Uterus (tissue), 4 donors: ENCODE data around the gene IGSF23. TPM values are rescaled to one million over a fixed set of nuclear protein-coding genes. Genes with fewer than 3 reads are reported as not detected.
"Not testable (repeated sequence)": the region's sequence is repeated elsewhere in the genome, so short reads cannot be mapped to it uniquely, and the experiment has no call there.

ENCODE experiments used
- DNase-seq, 2 donors: peaks; one replicate each; pipeline ENCODE4 v3.0.0-alpha.2; 2019 to 2020
- H3K27ac ChIP-seq, 2 donors: fragments of 200-600 bp; sonication (generic); 1 replicate in 1 of 2; 2 replicates in 1 of 2; pipeline ENCODE4 v1.5.1; 2016 to 2018
- H3K27me3 ChIP-seq, 2 donors: fragments of 200-600 bp; sonication (generic); one replicate each; pipeline ENCODE4 v1.5.1; 2018 to 2019; ENCODE audit warnings: control low read depth in 1 of 2
- H3K36me3 ChIP-seq, 2 donors: fragments of 200-600 bp; sonication (generic); one replicate each; pipeline ENCODE4 v1.5.1; 2019; ENCODE audit warnings: control low read depth in 1 of 2
- H3K4me1 ChIP-seq, 2 donors: fragments of 200-600 bp; sonication (generic); one replicate each; pipeline ENCODE4 v1.5.1; 2018 to 2019; ENCODE audit warnings: control low read depth in 1 of 2
- H3K4me3 ChIP-seq, 2 donors: fragments of 200-600 bp; sonication (generic); 1 replicate in 1 of 2; 2 replicates in 1 of 2; pipeline ENCODE4 v1.5.1; 2018 to 2019; ENCODE audit warnings: mild to moderate bottlenecking in 1 of 2
- H3K9me3 ChIP-seq, 2 donors: fragments of 200-600 bp; sonication (generic); one replicate each; pipeline ENCODE4 v1.5.1; 2019; ENCODE audit warnings: control low read depth in 1 of 2
- CTCF ChIP-seq, 4 experiments: fragments of 200-600 bp in 2 of 4; fragments of 450-650 bp in 2 of 4; sonication (generic) in 2 of 4; IDR thresholded peaks; one replicate each; pipeline ENCODE4 v1.5.1; 2016 to 2019; ENCODE audit warnings: antibody characterized with exemption in 4 of 4, mild to moderate bottlenecking in 2 of 4, moderate library complexity in 1 of 4
- POLR2A ChIP-seq, 2 donors: fragments of 450-650 bp; IDR thresholded peaks; one replicate each; pipeline ENCODE4 v1.6.1; 2016; ENCODE audit warnings: antibody characterized with exemption in 2 of 2, mild to moderate bottlenecking in 1 of 2, moderate library complexity in 1 of 2
- intact Hi-C: fragments of 100-400 bp; cut with DNase I; formaldehyde crosslinking; loops from one replicate; pipeline ENCODE4 v1.15.1; 2023; ENCODE audit warnings: low total_unique reads
- total RNA-seq, 4 donors: library from RNA; depleted of rRNA in 3 of 4; stranded (reverse); fragments of >200 nt in 3 of 4; gene quantifications; one replicate each; pipeline versions ENCODE4 v1.1.0 to v1.2.4, GENCODE V29; 2014 to 2023
- donor health status: DM: yes; HTN: yes; CAD: no.

The IGSF23 gene
- total RNA-seq, 4 donors from 2014 or later, result not detected

DNA sequence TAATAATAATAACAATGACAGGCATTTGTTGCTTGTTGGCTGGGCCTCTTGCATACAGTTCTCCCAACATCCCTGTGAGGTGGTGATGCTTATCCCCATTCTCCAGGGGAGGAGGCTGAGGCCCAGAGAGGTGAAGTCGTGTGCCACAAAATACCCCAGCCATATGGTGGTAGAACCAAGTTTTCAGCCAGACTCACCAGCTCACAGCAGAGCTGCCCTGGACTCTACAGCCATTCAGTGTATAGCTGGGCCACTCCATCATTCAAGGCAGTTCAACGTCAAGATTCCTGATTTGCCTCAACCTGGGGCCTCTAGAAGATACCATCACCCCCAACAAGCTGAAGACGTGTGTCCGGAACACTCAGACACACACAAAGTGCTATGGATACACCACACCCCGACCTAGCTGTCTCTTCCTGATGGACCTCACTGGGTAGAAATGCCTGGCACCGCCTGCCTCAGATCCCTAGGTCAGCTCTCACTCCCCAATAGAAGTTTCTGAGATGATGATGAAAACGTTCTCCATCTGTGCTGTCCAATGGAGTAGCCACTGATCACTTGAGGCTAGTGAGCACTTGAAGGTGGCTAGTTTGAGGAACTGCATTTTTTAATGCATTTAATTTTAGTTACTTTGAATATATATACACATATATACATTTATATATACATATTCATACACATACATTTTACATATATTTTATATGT, 53.6 kb downstream of the IGSF23 start:
- no peaks in the 10 kb centered on the region for H3K9me3 ChIP-seq
- H3K27me3 ChIP-seq, result no peaks in the 10 kb centered on the region
- H3K27ac ChIP-seq, result no peak overlapping the region
- H3K4me3 ChIP-seq, result no peak overlapping the region
- no peaks in the 10 kb centered on the region for H3K4me1 ChIP-seq
- no peak for DNase-seq
- H3K36me3 ChIP-seq, result no peaks in the 10 kb centered on the region
- no peak for TF ChIP-seq POLR2A (IDR thresholded peaks at IDR 0.05)
- no peak for TF ChIP-seq CTCF (IDR thresholded peaks at IDR 0.05)
- intact Hi-C loops, result no loop called here

DNA sequence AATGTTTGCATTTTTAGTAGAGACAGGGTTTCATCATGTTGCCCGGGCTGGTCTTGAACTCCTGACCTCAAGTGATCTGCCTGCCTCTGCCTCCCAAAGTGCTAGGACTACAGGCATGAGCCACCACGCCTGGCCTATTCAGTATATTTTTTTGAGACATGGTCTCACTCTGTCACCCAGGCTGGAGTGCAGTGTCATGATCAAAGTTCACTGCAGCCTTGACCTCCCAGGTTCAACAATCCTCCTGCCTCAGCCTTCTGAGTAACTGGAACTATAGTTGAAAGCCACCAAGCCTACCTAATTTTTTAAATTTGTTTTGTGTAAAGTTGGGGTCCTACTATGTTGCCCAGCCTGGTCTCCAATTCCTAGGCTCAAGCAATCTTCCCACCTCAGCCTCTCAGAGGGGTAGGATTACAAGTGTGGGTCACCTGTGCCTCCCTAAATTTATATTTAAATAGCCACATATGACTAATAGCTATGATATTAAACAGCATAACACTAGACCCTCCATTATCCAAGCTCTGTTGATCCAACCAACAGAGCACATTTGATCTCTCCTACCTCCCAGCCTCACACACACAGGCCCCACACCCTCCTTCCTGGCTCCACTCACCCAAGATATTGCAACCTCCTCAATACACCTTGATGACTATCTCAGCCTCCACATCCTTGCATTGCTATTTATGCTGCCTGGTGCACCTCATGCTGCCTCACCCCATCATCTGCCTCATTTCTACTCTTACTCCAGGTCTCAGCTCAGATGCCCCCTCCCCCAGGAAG, 55.8 kb downstream of the IGSF23 start:
- H3K9me3 ChIP-seq, result no peaks in the 10 kb centered on the region
- intact Hi-C loops, result no loop called here

DNA sequence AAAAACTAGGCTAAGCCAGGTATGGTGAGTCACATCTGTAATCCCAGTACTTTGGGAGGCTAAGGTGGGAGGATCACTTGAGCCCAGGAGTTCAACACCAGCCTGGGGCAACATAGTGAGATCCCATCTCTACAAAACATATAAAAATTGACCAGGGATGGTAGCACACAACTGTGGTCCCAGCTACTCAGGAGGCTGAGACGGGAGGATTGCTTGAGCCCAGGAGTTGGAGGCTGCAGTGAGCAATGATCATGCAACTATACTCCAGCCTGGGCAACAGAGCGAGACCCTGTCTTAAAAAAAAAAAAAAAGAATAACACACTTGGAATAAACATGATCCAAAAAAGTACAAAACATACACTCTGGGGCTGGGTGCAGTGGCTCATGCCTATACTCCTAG, 56.7 kb downstream of the IGSF23 start:
- H3K4me1 ChIP-seq, H3K27ac ChIP-seq, H3K4me3 ChIP-seq, intact Hi-C loops, H3K27me3 ChIP-seq, DNase-seq, H3K36me3 ChIP-seq, H3K9me3 ChIP-seq: not testable (repeated sequence)

More for the DNA sequence above, 55.8 kb downstream of the IGSF23 start:
- no peaks in the 10 kb centered on the region for H3K36me3 ChIP-seq
- no peaks in the 10 kb centered on the region for H3K27me3 ChIP-seq
- TF ChIP-seq POLR2A (IDR thresholded peaks at IDR 0.05) (no peak), CTCF (IDR thresholded peaks at IDR 0.05) (no peak)
- H3K4me1 ChIP-seq, result no peaks in the 10 kb centered on the region
- H3K4me3 ChIP-seq, result no peak overlapping the region
- H3K27ac ChIP-seq, result no peak overlapping the region
- DNase-seq, result no peak

DNA sequence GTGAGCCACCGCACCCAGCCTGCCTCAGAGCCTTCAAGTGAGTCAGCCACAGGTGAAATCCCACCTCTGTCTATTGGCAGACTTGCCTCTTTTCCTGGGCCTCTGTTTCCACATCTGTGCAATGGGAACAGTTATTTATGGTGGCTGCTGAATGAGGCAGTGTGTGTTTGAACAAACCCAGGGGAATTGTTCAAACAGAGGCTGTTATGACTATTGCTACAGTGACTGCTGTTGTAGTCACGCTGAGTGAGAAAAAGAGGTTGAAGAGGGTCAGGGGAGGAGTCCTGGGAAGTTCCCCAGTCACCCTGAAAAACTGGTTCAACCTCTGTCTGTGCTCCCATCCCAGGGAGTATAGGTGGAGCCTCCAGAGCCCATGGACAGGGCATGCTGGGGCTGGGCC, 58.0 kb downstream of the IGSF23 start, which contains the start of gene CEACAM19:
Gene CEACAM19 (plus strand): TSS at position 83 of the 400 bp plus-strand sequence. CDS start 450 bp downstream, outside the sequence.
- H3K27ac ChIP-seq, result no peak within 1 kb of the TSS
- TF ChIP-seq POLR2A (IDR thresholded peaks at IDR 0.05), result no peak
- no peak for TF ChIP-seq CTCF (IDR thresholded peaks at IDR 0.05)
- H3K9me3 ChIP-seq, result no peaks in the 10 kb centered on the region
- no peaks in the 10 kb centered on the region for H3K4me1 ChIP-seq
- H3K36me3 ChIP-seq, result no peaks in the 10 kb centered on the region
- H3K4me3 ChIP-seq, result no peak within 1 kb of the TSS
- intact Hi-C loops, result no loop called here
- no peak for DNase-seq
- no peaks in the 10 kb centered on the region for H3K27me3 ChIP-seq

- H3K9me3 ChIP-seq, result no peaks in the 10 kb centered on the region
- no peaks in the 10 kb centered on the region for H3K4me1 ChIP-seq
- H3K36me3 ChIP-seq, result no peaks in the 10 kb centered on the region
- TF ChIP-seq CTCF (IDR thresholded peaks at IDR 0.05) (no peak), POLR2A (IDR thresholded peaks at IDR 0.05) (no peak)
- no peak for DNase-seq
- H3K27me3 ChIP-seq, result no peaks in the 10 kb centered on the region
- intact Hi-C loops, result no loop called here
- no peak overlapping the region for H3K27ac ChIP-seq
- no peak overlapping the region for H3K4me3 ChIP-seq
These were observed 58.9 kb downstream of the IGSF23 start for GRCh38 chr19:44672226-44672625.
